Measurements from ENCODE around the gene VWF.

VWF gene

DNA sequence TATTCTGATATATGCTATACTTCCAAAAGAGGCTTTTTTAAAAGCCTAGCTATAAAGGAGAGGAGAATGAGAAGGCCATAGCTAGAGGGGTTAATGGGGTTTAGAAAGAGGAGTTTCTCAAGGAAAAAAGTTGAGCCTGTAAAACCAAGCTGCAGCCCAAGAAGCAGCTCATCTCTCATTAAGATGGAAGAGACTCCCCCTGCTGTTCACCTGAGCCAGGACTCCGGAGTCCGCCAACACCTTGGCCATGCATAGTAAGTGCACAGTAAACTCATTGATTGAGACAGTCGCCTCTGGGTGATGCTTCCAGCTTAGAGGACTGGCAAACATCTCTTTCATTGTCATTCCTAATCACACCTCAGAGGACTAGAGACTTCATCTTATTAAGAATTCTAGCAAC, 225.6 kb downstream of the VWF start:
- H3K4me1 Mint-ChIP-seq = no peaks in the 10 kb centered on the region
- DNase-seq (ENCODE audit: low spot score in 2 of 2) = no peak
- H3K27ac Mint-ChIP-seq = no peak overlapping the region
- no peak overlapping the region for H3K4me3 Mint-ChIP-seq
- H3K36me3 Mint-ChIP-seq = no peaks in the 10 kb centered on the region
- ATAC-seq (ENCODE audit: low read depth) = no peak
- H3K27me3 Mint-ChIP-seq = peaks cover 8% of the 10 kb centered on the region
- peaks cover 3% of the 10 kb centered on the region for H3K9me3 Mint-ChIP-seq
